ENCODE results near the gene JDP2.

JDP2 gene

GRCh38 chr14:75520852-75521251, 93.0 kb downstream of the JDP2 start:
- DNase-seq = no peak

- DNase-seq = peak; percentile 45
These were observed 93.8 kb downstream of the JDP2 start for GRCh38 chr14:75521415-75522199.

GRCh38 chr14:75522224-75522982, 94.6 kb downstream of the JDP2 start, which contains the start of gene BATF:
TSS of gene BATF (plus strand) at chr14:75522469. CDS start at chr14:75522683, 214 bp downstream.
- peak; percentile 92 for DNase-seq

GRCh38 chr14:75522983-75523318, 95.1 kb downstream of the JDP2 start:
- no peak for DNase-seq

Measured in CD4-positive, alpha-beta T cell treated with Interleukin-21 for 1 hour (primary cell).